SJSA1 (cell line): ENCODE data around the gene TASOR. TPM values are rescaled to one million over a fixed set of nuclear protein-coding genes. Genes with fewer than 3 reads are reported as not detected.
"Not testable (repeated sequence)": the region's sequence is repeated elsewhere in the genome, so short reads cannot be mapped to it uniquely, and the experiment has no call there.

Experiments
- DNase-seq, 2 experiments: peaks; one replicate each; pipeline ENCODE4 v3.0.0-alpha.2; 2015 to 2020; ENCODE audit warnings: low spot score in 2 of 2, low read depth in 1 of 2
- H3K27ac ChIP-seq: fragments of 250-450 bp; sonication (Bioruptor Pico); 2 replicates; pipeline ENCODE4 v1.5.1; 2020; ENCODE audit warnings: mild to moderate bottlenecking, moderate library complexity
- H3K27me3 ChIP-seq: fragments of 250-450 bp; sonication (Bioruptor Pico); replicated peaks from 2 replicates; pipeline ENCODE4 v1.5.1; 2020; ENCODE audit warnings: mild to moderate bottlenecking, moderate library complexity
- H3K36me3 ChIP-seq: fragments of 250-450 bp; sonication (Bioruptor Pico); 2 replicates; pipeline ENCODE4 v1.5.1; 2020; ENCODE audit warnings: mild to moderate bottlenecking
- H3K4me1 ChIP-seq: fragments of 250-450 bp; sonication (Bioruptor Pico); replicated peaks from 2 replicates; pipeline ENCODE4 v1.6.1; 2021; ENCODE audit warnings: mild to moderate bottlenecking
- H3K4me3 ChIP-seq: fragments of 250-450 bp; sonication (Bioruptor Pico); 2 replicates; pipeline ENCODE4 v1.5.1; 2020; ENCODE audit warnings: mild to moderate bottlenecking
- H3K9me3 ChIP-seq: fragments of 250-450 bp; sonication (Bioruptor Pico); replicated peaks from 2 replicates; pipeline ENCODE4 v1.5.1; 2020; ENCODE audit warnings: mild to moderate bottlenecking
- total RNA-seq: library from RNA; depleted of rRNA; stranded (reverse); fragments of >200 nt; shearing (Covaris generic); gene quantifications from 2 replicates; pipeline ENCODE4 v1.2.3, GENCODE V29; 2014

TASOR gene
- total RNA-seq, 1 experiment from 2014 or later = 23.7 TPM

DNA sequence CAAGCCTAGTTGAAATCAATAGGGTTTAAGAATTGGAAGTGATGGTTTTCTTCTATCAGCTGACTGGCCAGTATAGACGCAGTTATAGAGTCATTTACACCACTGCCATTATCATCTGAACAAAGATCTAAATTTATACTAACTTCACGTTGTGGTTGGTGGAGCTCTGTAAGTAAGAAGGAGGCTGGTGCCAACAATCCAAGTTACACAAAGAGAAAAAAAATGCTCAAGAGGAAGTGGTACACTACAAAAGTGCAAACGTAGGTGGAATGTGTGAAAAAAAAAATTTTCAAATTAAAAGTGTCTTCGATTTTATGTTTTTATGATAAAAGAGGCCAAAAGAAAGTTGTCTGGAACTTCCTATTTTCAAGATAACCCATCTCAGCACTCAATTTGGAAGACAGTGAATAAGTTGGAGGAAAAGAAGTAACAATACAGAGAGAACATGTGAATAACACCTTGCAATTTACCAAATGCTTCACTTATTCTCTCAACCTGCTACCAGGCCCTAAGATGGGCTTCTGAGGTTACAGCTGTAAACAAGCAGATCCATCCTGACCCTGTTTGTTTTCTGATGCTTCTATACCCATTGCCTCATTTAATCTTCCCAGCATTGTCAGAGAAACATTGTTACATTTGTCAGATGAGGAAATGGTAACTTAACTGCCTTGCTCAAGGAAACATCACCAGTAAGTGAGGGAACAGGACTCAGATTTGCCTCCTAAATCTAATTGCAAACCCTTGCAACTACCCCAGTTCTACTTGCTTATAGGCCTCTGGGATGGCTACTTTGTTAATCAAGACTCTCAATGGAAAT lies 12.0 kb upstream of the TASOR start:
- Histone ChIP-seq H3K36me3 (no peaks in the 10 kb centered on the region), H3K4me1 (no peaks in the 10 kb centered on the region), H3K9me3 (no peaks in the 10 kb centered on the region), H3K4me3 (no peak overlapping the region), H3K27ac (no peak overlapping the region), H3K27me3 (no peaks in the 10 kb centered on the region)
- no peak for DNase-seq

DNA sequence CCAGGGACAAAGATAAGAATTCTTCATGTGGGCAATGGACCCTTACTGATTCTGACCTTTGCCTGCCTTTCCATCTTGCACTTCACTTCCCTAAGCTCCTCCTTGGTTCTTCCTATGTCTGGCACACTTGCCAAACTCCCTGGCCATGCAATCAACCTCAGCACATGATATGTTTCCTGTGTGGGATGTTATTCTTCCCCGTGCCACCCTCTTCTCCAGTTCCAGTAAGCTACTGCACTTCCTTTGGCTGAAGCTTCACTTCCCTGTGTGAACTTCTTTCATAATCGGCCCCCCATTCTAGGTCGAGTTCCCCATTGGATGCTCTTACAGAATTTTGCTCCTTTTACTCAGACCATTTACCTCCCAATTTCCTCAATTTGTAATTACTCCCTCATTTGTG lies 10.7 kb upstream of the TASOR start:
- no peaks in the 10 kb centered on the region for H3K4me1 ChIP-seq
- H3K9me3 ChIP-seq = no peaks in the 10 kb centered on the region
- H3K4me3 ChIP-seq = no peak overlapping the region
- no peaks in the 10 kb centered on the region for H3K27me3 ChIP-seq
- H3K27ac ChIP-seq = no peak overlapping the region
- H3K36me3 ChIP-seq = no peaks in the 10 kb centered on the region
- no peak for DNase-seq

DNA sequence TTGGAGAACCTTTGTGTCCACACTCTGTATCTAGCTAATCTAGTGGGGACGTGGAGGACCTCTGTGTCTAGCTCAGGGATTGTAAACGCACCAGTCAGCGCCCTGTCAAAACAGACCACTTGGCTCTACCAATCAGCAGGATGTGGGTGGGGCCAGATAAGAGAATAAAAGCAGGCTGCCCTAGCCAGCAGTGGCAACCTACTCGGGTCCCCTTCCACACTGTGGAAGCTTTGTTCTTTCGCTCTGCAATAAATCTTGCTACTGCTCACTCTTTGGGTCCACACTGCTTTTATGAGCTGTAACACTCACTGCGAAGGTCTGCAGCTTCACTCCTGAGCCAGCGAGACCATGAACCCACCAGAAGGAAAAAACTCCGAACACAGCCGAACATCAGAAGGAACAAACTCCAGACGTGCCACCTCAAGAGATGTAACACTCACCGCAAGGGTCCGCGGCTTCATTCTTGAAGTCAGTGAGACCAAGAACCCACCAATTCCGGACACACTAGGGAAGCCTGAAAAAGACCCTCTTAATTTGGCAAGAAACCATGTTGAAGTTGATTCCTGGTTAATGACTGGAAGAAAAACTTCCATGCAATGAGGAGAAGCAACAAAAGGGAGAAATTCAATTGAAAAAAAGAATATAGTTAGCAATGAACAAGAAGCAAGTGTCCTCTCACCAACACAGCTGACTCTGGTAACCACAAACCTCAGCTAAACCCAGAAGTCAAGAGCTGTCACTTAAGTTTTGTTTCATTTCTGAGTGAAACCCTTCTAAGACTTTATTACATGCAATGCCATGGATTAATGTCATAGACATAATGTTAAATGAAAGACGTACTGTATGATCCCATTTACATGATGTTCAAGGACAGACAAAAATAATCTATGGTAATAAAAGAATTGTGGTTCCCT lies 9.7 kb upstream of the TASOR start:
- not testable (repeated sequence) for DNase-seq, H3K36me3 ChIP-seq, H3K4me1 ChIP-seq, H3K9me3 ChIP-seq, H3K27ac ChIP-seq, H3K4me3 ChIP-seq, H3K27me3 ChIP-seq

DNA sequence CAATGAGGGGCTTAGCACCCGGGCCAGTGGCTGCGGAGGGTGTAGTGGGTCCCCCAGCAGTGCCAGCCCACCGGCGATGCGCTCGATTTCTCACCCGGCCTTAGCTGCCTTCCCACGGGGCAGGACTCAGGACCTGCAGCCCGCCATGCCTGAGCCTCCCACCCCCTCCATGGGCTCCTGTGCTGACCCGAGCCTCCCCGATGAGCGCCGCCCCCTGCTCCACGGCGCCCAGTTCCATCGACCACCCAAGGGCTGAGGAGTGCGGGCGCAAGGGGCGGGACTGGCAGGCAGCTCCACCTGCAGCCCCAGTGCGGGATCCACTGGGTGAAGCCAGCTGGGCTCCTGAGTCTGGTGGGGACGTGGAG lies 8.9 kb upstream of the TASOR start:
- H3K4me1 ChIP-seq, H3K4me3 ChIP-seq, H3K36me3 ChIP-seq, H3K27me3 ChIP-seq, H3K9me3 ChIP-seq, H3K27ac ChIP-seq, DNase-seq: not testable (repeated sequence)

DNA sequence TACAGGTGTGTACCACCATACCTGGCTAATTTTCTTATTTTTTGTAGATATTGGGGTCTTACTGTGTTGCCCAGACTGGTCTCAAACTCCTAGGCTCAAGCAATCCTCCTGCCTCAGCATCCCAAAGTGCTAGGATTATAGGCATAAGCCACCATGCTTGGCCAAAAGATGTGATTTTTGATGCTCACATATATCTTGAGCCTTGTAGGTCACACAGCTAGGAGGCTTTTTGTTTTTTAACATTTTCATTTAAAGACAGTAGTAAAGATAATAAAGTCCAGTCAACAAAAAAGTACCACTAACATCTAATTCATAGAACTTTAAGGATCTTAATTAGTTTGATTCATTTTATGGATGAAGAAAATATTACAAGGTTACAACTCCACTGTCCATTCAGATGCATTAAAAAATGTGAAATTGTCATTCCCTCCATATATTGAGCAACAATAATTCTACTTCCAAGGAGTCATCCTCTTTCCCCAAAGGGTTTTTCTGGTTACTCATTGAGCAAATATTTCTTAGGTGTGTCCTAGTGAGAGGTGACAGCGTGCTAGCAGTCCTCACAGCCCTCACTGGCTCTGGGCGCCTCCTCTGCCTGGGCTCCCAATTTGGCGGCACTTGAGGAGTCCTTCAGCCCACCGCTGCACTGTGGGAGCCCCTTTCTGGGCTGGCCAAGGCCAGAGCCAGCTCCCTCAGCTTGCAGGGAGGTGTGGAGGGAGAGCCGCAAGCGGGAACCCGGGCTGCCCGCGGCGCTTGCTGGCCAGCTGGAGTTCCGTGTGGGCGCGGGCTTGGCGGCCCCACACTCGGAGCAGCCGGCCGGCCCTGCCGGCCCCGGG lies 8.3 kb upstream of the TASOR start:
- H3K27ac ChIP-seq = no peak overlapping the region
- H3K27me3 ChIP-seq = no peaks in the 10 kb centered on the region
- no peak overlapping the region for H3K4me3 ChIP-seq
- DNase-seq = no peak
- no peaks in the 10 kb centered on the region for H3K36me3 ChIP-seq
- no peaks in the 10 kb centered on the region for H3K4me1 ChIP-seq
- no peaks in the 10 kb centered on the region for H3K9me3 ChIP-seq

DNA sequence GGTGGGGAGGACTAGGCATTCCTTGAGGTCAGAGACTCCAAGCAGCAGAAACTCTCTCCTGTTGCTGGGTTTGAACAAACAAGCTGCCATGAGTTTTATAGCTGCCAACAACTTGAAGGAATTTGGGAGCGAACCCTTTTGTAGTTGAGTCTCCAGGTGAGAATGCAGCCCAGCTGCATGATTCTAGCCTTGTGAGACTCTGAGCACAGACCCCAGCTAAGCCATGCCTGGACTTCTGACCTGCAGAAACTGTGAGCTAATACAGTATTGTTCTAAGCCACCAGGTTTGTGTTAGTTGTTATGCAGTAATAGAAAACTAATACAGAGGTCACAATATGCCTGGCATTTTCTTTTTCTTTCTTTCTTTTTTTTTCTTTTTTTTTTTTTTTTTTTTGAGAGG lies 6.2 kb upstream of the TASOR start:
- Histone ChIP-seq H3K4me1 (no peaks in the 10 kb centered on the region), H3K36me3 (no peaks in the 10 kb centered on the region), H3K27me3 (no peaks in the 10 kb centered on the region), H3K27ac (no peak overlapping the region), H3K4me3 (no peak overlapping the region), H3K9me3 (no peaks in the 10 kb centered on the region)
- DNase-seq = no peak

DNA sequence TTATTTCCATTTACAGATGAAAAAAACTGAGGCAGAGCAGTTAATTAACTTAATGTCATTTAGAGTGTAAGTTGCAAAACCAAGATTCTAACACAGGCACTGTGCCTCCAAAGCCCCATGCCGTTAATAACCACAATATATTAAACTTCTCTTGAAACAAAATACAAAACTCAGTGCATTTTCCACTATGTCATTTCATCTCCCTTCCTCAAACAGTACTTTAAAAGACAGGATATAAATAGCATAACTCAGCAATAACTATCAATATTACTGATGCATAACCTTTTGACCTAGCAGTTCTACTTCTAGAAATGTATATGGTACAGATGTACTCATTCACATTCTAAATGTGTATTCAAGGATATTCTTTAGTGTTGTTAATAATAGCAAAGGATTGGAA lies 5.1 kb upstream of the TASOR start:
- no peak for DNase-seq
- no peaks in the 10 kb centered on the region for H3K36me3 ChIP-seq
- H3K27ac ChIP-seq = no peak overlapping the region
- peaks cover 6% of the 10 kb centered on the region for H3K9me3 ChIP-seq
- H3K4me3 ChIP-seq = no peak overlapping the region
- peaks cover 2% of the 10 kb centered on the region; the same call in 1 of the 2 replicates for H3K4me1 ChIP-seq
- no peaks in the 10 kb centered on the region for H3K27me3 ChIP-seq

DNA sequence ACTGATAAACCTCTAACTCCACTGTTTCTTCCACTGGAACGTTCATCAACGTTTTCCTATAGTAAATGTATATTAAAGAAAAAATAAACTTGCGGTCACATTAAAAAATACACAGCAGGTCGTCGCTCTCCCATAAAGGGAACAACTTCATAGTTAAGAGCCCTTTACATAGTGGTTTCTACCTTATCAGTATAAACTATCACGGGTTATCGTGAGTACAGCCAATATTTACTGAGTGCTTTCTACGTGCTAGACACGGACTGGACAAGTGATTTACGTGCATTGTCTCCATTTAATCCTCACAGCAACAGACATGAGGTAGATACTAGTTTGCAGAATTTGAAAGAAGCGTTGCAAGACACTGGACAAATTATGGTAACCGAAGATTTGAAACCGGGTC lies 964 bp upstream of the TASOR start:
- no peak for DNase-seq
- Histone ChIP-seq H3K36me3 (peaks cover 2% of the 10 kb centered on the region; the same call in 1 of the 2 replicates), H3K4me3 (no peak overlapping the region), H3K4me1 (peaks cover 3% of the 10 kb centered on the region), H3K9me3 (peaks cover 6% of the 10 kb centered on the region), H3K27ac (no peak overlapping the region), H3K27me3 (no peaks in the 10 kb centered on the region)

DNA sequence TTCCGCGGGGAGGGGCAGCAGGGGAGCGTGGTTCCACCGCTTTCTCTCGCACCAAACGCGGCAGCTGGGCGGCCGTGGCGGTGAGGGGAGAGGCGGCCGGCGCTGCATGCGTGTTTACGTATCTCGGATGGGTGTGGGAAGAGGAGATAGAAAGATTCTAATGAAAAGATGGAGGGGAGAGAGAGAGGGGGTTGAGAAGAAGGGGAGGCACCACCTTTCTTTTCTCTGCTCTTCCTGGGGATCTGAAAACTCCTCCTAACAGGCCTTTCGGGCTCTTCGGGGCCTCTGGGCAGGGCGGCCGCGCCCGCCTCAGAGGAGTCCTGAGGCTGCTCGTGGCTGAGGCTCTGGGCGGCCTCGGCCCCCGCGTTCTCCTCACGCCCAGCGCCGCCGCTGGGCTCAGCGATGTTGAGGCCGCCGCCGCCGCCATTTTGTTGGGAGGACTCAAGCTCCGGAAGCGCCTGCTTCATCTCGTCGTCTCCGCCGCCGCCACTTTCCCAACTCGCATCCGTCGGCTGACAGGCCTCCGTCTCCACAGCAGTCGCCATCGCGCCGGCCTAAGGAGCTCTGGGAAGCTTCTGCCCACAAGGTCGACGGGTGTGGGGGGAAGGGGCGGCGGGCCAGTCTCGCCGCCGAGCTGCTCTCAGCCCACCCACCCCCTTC lies 473 bp downstream of the TASOR start:
- DNase-seq = peak; percentile 47 to 57
- no peaks in the 10 kb centered on the region for H3K27me3 ChIP-seq
- H3K36me3 ChIP-seq = peaks cover 2% of the 10 kb centered on the region; the same call in 1 of the 2 replicates
- H3K9me3 ChIP-seq = peaks cover 6% of the 10 kb centered on the region
- H3K27ac ChIP-seq = peak overlapping the region; percentile 95
- H3K4me3 ChIP-seq = peak overlapping the region; percentile 55
- H3K4me1 ChIP-seq = peaks cover 3% of the 10 kb centered on the region

DNA sequence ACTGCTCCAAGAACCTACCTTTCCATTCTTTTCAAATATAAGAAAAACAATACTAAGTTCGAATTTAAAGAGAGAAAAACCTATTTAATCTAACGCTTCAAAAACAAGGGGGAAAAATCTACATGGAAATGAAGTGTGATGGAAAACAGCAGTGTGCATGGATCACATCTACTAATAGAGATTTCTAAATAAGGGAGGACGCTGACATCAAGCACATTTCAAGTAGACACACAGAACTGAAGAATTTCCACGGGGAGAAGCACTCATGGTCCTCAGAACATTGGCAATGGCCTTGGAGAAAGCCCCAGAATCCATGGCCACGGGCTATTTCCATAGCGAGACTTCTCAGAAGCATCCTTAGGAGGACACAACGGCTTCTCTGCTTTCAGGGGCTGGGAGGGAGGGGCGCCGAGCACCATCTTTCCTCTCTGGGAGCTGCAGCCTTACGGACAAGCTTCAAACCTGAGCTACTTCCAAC lies 1.0 kb downstream of the TASOR start:
- Histone ChIP-seq H3K4me1 (peaks cover 3% of the 10 kb centered on the region), H3K36me3 (peaks cover 2% of the 10 kb centered on the region; the same call in 1 of the 2 replicates), H3K27me3 (no peaks in the 10 kb centered on the region), H3K9me3 (peaks cover 6% of the 10 kb centered on the region), H3K4me3 (peak overlapping the region; percentile 55), H3K27ac (peak overlapping the region; percentile 95)
- no peak for DNase-seq

DNA sequence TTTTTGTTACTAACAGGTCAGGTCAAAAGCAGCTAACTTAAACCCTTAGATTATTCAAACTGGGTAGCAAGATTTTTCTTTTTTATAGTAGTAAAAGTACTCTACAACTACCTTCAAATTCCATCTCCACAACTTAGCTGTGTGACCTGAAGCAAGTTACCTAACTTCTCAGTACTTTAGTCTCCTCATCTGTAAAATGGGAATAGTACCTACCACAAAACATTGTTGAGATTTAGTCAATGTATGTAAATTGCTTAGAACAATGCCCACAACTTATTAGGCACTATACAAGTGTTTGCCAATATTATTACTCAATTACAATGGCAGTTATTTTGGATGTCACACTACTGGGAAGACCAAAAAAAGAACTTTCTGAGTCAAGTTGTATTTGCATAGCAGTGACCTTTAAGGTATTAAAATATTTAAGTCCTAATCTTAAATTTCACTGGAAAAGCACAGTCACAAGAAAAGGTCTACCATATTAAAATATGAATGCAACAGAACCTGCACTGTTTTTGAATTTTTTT lies 2.9 kb downstream of the TASOR start:
- H3K4me3 ChIP-seq = no peak overlapping the region

DNA sequence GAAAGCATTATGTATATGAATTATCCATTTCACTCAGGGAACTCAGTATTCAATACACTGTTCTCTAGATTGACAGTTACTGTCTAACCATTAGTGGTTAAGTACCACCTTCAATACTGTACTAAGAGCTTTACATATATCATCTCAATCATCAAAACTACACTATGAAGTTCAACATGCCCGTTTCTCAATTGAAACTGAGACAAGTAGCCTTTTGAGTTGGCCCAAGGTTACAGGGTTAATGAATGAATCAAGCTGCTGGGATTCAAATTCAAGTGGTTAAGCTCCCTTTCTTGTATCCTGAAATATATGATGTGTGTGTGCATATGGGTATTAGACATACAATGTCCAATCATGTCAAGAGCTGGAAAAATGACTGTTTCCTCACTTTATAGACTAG lies 5.8 kb downstream of the TASOR start:
- no peak overlapping the region for H3K27ac ChIP-seq

More for the DNA sequence above, 2.9 kb downstream of the TASOR start:
- DNase-seq = no peak
- no peak overlapping the region for H3K27ac ChIP-seq
- peaks cover 6% of the 10 kb centered on the region for H3K9me3 ChIP-seq
- peaks cover 2% of the 10 kb centered on the region; the same call in 1 of the 2 replicates for H3K36me3 ChIP-seq
- peaks cover 3% of the 10 kb centered on the region for H3K4me1 ChIP-seq
- H3K27me3 ChIP-seq = no peaks in the 10 kb centered on the region

More for the DNA sequence above, 5.8 kb downstream of the TASOR start:
- Histone ChIP-seq H3K4me1 (no peaks in the 10 kb centered on the region; the same call in 1 of the 2 replicates), H3K36me3 (peaks cover 2% of the 10 kb centered on the region; the same call in 1 of the 2 replicates), H3K27me3 (no peaks in the 10 kb centered on the region), H3K4me3 (no peak overlapping the region), H3K9me3 (no peaks in the 10 kb centered on the region)
- no peak for DNase-seq
